Keratinocyte (primary cell): ENCODE data around the gene ARL6IP5.

Source experiments
- CTCF ChIP-seq, 3 experiments: IDR thresholded peaks in 1 of 3; conservative IDR thresholded peaks in 1 of 3; optimal IDR thresholded peaks in 1 of 3; 2 replicates in 2 of 3; 3 replicates in 1 of 3; pipeline versions ENCODE3 to v1.5.1; 2011; ENCODE audit warnings: low read length in 3 of 3, mild to moderate bottlenecking in 3 of 3, moderate library complexity in 2 of 3, control low read depth in 1 of 3, inconsistent platforms in 1 of 3; ENCODE audit not compliant: insufficient read depth in 2 of 3; ENCODE audit errors: extremely low read depth in 1 of 3
- EZH2 ChIP-seq: IDR thresholded peaks from one replicate; pipeline ENCODE4 v1.6.1; 2012; ENCODE audit warnings: inconsistent platforms, mild to moderate bottlenecking, low read length, moderate library complexity

GRCh38 chr3:69116162-69116561 lies 31.4 kb downstream of the ARL6IP5 start:
- TF ChIP-seq CTCF (optimal IDR thresholded peaks at IDR 0.05 in 1 of 3, IDR thresholded peaks at IDR 0.05 in 1 of 3, conservative IDR thresholded peaks at IDR 0.05 in 1 of 3; ENCODE audit: extremely low read depth in 1 of 3, insufficient read depth in 2 of 3, low read length in 3 of 3) (no peak), EZH2 (no peak)
